MCF 10A (cell line): ENCODE measurements around the gene TMEM266. TPM values are rescaled to one million over a fixed set of nuclear protein-coding genes. Genes with fewer than 3 reads are reported as not detected.

Experiments used
- BruUV-seq: library from RNA; stranded (reverse); fragments of 400-500 nt; replicated peaks from 2 replicates; lab custom pipeline; 2021; lab: Mats Ljungman, UMichigan
- CTCF ChIA-PET: fragments of 300-600 bp; sonication (Branson Sonifier 250); formaldehyde crosslinking; extraction: SDS; loops from one replicate; lab custom pipeline; 2021; ENCODE audit warnings: antibody characterized with exemption, inconsistent platforms; lab: Yijun Ruan, JAX
- POLR2A ChIA-PET: fragments of 300-600, 350-650 bp; sonication (Branson Sonifier 250); formaldehyde crosslinking; extraction: SDS; loops from one replicate; lab custom pipeline; 2020; ENCODE audit warnings: antibody characterized with exemption, inconsistent platforms; lab: Yijun Ruan, JAX
- DNase-seq: peaks from one replicate; pipeline ENCODE4 v3.0.0-alpha.2; 2018; ENCODE audit not compliant: unreplicated experiment
- H3K27ac Mint-ChIP-seq: one replicate; pipeline ENCODE4 v1.8.0; 2022; ENCODE audit warnings: mild to moderate bottlenecking, low read depth, mixed read lengths; ENCODE audit not compliant: unreplicated experiment
- H3K27me3 Mint-ChIP-seq: one replicate; pipeline ENCODE4 v1.8.0; 2022; ENCODE audit warnings: mixed read lengths; ENCODE audit not compliant: insufficient read depth, unreplicated experiment
- H3K36me3 Mint-ChIP-seq: one replicate; pipeline ENCODE4 v1.8.0; 2022; ENCODE audit warnings: mild to moderate bottlenecking, moderate library complexity, mixed read lengths; ENCODE audit not compliant: insufficient read depth, unreplicated experiment
- H3K4me1 Mint-ChIP-seq: one replicate; pipeline ENCODE4 v1.8.0; 2022; ENCODE audit warnings: mixed read lengths; ENCODE audit not compliant: insufficient read depth, unreplicated experiment
- H3K4me3 Mint-ChIP-seq: one replicate; pipeline ENCODE4 v1.8.0; 2022; ENCODE audit warnings: mild to moderate bottlenecking, moderate library complexity, mixed read lengths; ENCODE audit not compliant: unreplicated experiment
- H3K9me3 Mint-ChIP-seq: one replicate; pipeline ENCODE4 v1.8.0; 2022; ENCODE audit warnings: mixed read lengths; ENCODE audit not compliant: unreplicated experiment
- intact Hi-C: fragments of 100-400 bp; cut with micrococcal nuclease; formaldehyde crosslinking; loops from 2 replicates; pipeline ENCODE4 v1.14.1; 2022
- total RNA-seq: library from RNA; stranded (reverse); gene quantifications from 2 replicates; pipeline ENCODE4 v1.2.3, GENCODE V29; 2022
- TF ChIP-seq, protein P1 (sequence below): fragments of 200-600 bp; IDR thresholded peaks from one replicate; pipeline ENCODE4 v1.8.0; 2022; ENCODE audit warnings: antibody characterized with exemption, mild to moderate bottlenecking; ENCODE audit not compliant: unreplicated experiment

TMEM266 gene
- total RNA-seq, 1 experiment from 2014 or later = not detected

DNA sequence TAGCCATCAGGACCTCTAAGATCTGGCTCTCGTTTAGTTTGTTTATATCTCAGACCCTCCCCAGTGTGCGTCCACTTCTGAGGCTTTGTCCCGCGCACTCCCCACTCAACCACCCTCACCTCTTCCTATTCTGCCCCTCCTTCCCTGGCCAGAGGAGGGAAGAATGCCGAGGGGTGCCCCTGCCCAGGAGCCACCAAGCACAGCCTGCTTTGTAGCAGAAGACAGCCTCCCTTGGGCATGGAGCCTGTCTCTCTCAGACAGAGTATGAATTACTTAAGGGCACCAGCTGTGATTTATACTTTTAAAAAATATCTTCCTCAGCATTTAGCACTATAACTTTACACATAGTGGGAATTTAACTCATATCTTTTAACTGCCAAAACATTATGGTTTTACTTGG, 6.0 kb downstream of the TMEM266 start:
- Mint-ChIP-seq H3K27ac (no peak overlapping the region), H3K36me3 (no peaks in the 10 kb centered on the region), H3K4me1 (peaks cover 5% of the 10 kb centered on the region), H3K4me3 (no peak overlapping the region), H3K9me3 (no peaks in the 10 kb centered on the region), H3K27me3 (peaks cover 35% of the 10 kb centered on the region)
- BruUV-seq = no TSS peak
- TF ChIP-seq, protein P1, sequence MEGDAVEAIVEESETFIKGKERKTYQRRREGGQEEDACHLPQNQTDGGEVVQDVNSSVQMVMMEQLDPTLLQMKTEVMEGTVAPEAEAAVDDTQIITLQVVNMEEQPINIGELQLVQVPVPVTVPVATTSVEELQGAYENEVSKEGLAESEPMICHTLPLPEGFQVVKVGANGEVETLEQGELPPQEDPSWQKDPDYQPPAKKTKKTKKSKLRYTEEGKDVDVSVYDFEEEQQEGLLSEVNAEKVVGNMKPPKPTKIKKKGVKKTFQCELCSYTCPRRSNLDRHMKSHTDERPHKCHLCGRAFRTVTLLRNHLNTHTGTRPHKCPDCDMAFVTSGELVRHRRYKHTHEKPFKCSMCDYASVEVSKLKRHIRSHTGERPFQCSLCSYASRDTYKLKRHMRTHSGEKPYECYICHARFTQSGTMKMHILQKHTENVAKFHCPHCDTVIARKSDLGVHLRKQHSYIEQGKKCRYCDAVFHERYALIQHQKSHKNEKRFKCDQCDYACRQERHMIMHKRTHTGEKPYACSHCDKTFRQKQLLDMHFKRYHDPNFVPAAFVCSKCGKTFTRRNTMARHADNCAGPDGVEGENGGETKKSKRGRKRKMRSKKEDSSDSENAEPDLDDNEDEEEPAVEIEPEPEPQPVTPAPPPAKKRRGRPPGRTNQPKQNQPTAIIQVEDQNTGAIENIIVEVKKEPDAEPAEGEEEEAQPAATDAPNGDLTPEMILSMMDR = no peak
- ChIA-PET POLR2A (interaction anchor here (0.8 kb wide), 1 partner anchor 9 kb away, joined by 5 read pairs; no protein-coding TSS in a partner anchor), CTCF (interaction anchor here (0.5 to 1.7 kb wide), 9 partner anchors 9 to 841 kb away, joined by 3 to 6 read pairs (median 4); partner anchors contain the start of gene NRG4)
- DNase-seq = no peak
- intact Hi-C loops = no loop called here

DNA sequence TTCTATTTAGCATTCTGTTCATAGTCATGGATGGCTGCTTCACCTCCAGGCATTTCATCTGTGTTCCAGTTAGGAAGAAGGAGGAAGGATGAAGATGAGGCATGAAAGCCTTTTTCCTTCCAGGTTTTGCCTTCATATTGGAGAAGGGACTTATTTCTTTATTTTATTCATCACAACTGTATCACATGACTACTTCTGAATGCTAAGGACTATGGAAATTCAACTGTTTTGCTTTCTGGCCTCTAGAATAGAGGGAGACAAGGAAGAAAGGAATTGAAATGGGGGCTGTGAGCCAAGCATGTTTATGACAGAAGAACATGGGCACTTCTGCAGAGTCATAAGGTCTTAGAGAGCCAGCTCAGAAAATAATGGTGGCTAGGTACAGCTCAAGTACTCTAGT, 10.4 kb downstream of the TMEM266 start:
- no TSS peak for BruUV-seq
- Mint-ChIP-seq H3K4me3 (no peak overlapping the region), H3K27me3 (no peaks in the 10 kb centered on the region), H3K9me3 (no peaks in the 10 kb centered on the region), H3K4me1 (no peaks in the 10 kb centered on the region), H3K36me3 (no peaks in the 10 kb centered on the region), H3K27ac (no peak overlapping the region)
- ChIA-PET POLR2A (no interaction called here), CTCF (interaction anchor here (0.6 kb wide), 1 partner anchor 88 kb away, joined by 5 read pairs; no protein-coding TSS in a partner anchor)
- intact Hi-C loops = no loop called here
- DNase-seq = no peak
- TF ChIP-seq, protein P1 = no peak

DNA sequence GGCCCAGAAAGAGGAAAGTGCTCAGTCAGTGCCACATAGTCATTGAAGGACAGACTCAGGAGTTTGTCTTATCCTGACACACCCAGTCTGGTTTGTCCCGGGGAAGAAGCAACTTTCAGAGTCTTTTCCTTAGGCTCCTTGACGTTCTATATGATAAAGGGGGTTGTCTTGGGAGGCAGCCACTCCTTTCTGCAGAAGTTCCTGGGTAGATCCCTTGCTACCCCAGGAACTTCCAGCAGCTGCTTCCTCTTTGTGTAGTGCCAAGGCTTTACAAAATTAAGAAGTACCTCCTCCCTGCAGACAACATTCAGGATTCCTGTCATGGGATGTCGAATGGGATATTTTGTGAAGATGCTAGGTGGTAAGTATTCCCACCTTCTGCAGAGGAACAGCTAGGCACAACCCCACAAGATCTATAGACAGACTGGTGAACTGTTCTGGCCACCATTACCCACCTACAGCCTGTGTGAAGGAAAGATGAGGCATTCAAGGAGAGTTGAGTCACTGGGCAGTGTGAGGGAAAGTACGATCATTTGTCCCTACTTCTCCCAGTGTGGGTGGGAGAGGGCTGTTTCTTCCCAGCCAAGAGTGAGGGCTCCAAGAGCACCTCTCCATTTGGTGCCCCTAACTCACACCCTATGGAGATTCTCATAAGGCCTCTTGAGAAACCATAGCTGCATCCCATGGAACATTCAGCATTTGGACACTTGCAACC, 11.3 kb downstream of the TMEM266 start:
- intact Hi-C loops = no loop called here
- TF ChIP-seq, protein P1 = no peak
- no peak for DNase-seq
- POLR2A ChIA-PET = interaction anchor here (0.6 to 1.7 kb wide), 2 partner anchors 10 to 860 kb away, joined by 3 to 4 read pairs; no protein-coding TSS in a partner anchor
- no peaks in the 10 kb centered on the region for H3K27me3 Mint-ChIP-seq
- BruUV-seq = no TSS peak
- no peak overlapping the region for H3K27ac Mint-ChIP-seq
- CTCF ChIA-PET = interaction anchor here (0.8 to 1.0 kb wide), 2 partner anchors 14 to 77 kb away, joined by 3 read pairs; no protein-coding TSS in a partner anchor
- H3K36me3 Mint-ChIP-seq = no peaks in the 10 kb centered on the region
- H3K4me3 Mint-ChIP-seq = no peak overlapping the region
- no peaks in the 10 kb centered on the region for H3K9me3 Mint-ChIP-seq
- no peaks in the 10 kb centered on the region for H3K4me1 Mint-ChIP-seq

DNA sequence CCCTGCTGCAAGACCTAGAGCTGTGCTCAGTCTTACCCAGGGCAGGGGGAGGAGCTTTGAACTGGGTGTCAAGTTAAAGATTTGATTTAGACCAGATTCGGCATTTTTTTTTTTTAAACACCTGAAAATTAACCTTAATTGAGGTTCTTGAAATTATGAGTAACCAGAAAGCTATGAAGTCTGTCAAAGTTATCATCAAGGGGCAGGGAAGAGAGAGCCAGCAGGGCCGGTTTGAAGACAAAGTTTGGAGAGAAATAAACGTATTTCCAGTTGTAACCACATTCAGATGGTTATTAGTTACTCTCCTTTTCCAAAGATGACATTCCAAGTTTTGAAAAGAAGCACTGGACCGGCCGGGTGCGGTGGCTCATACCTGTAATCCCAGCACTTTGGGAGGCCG, 12.0 kb downstream of the TMEM266 start:
- no TSS peak for BruUV-seq
- Mint-ChIP-seq H3K4me3 (no peak overlapping the region), H3K27me3 (no peaks in the 10 kb centered on the region), H3K36me3 (no peaks in the 10 kb centered on the region), H3K4me1 (no peaks in the 10 kb centered on the region), H3K27ac (no peak overlapping the region), H3K9me3 (no peaks in the 10 kb centered on the region)
- intact Hi-C loops = no loop called here
- ChIA-PET CTCF (interaction anchor here (0.5 to 1.0 kb wide), 4 partner anchors 15 to 105 kb away, joined by 3 read pairs; no protein-coding TSS in a partner anchor), POLR2A (interaction anchor here (0.7 to 1.7 kb wide), 2 partner anchors 11 to 563 kb away, joined by 3 to 4 read pairs; no protein-coding TSS in a partner anchor)
- TF ChIP-seq, protein P1 = no peak
- DNase-seq = no peak
